SJCRH30 (cell line): Measurements from ENCODE around the gene TUBGCP3. TPM values are rescaled to one million over a fixed set of nuclear protein-coding genes. Genes with fewer than 3 reads are reported as not detected.

Experiments used
- DNase-seq, 2 experiments: peaks; one replicate each; pipeline ENCODE4 v3.0.0-alpha.2; 2015 to 2020
- H3K27ac ChIP-seq: fragments of 250-450 bp; sonication (Bioruptor Pico); 2 replicates; pipeline ENCODE4 v1.5.1; 2020; ENCODE audit warnings: mild to moderate bottlenecking, moderate library complexity
- H3K27me3 ChIP-seq: fragments of 250-450 bp; sonication (Bioruptor Pico); 2 replicates; pipeline ENCODE4 v1.5.1; 2020; ENCODE audit warnings: mild to moderate bottlenecking, moderate library complexity
- H3K36me3 ChIP-seq: fragments of 250-450 bp; sonication (Bioruptor Pico); 2 replicates; pipeline ENCODE4 v1.5.1; 2020; ENCODE audit warnings: mild to moderate bottlenecking, moderate library complexity
- H3K4me1 ChIP-seq: fragments of 250-450 bp; sonication (Bioruptor Pico); 2 replicates; pipeline ENCODE4 v1.5.1; 2020; ENCODE audit warnings: mild to moderate bottlenecking, moderate library complexity
- H3K4me3 ChIP-seq: fragments of 250-450 bp; sonication (Bioruptor Pico); 2 replicates; pipeline ENCODE4 v1.5.1; 2020; ENCODE audit warnings: mild to moderate bottlenecking, moderate library complexity
- H3K9me3 ChIP-seq: fragments of 250-450 bp; sonication (Bioruptor Pico); replicated peaks from 2 replicates; pipeline ENCODE4 v1.5.1; 2020; ENCODE audit warnings: mild to moderate bottlenecking, moderate library complexity
- total RNA-seq: library from RNA; depleted of rRNA; stranded (reverse); fragments of >200 nt; shearing (Covaris generic); gene quantifications from 2 replicates; pipeline ENCODE4 v1.2.3, GENCODE V29; 2014

Gene TUBGCP3
- total RNA-seq, 1 experiment from 2014 or later: 32.9 TPM

DNA sequence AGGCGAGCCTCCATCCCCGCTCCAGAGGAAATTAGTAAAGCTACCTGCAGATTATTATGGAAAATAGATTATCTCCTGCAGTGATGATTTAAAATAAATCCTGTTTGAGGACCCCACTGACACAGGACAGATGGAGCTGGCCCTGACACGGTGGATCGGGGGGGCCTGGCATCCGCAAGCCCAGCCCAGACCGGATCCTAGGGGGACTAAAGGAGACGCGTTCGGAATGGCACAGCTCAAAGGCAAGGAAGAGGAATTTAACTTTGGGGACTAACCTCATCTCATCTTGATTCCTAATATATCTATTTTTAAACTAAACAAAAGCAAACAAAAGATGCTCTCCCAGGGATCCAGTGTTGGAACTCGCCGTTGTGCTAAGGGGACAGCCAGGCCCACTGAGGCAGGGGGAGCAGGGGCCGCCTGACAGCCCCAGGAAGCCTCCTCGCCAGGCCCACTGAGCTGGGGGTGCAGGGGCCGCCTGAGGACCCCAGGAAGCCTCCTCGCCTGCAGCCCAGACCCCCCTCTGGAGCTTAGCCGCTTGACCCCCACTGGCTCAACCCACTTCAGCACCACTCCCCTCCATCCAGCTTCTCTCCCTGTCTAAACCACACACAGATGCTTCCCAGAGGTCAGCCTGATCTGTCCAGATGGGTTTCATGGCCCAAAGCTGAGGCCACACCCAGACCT lies 133.2 kb downstream of the TUBGCP3 start:
- no peak for DNase-seq
- Histone ChIP-seq H3K36me3 (no peaks in the 10 kb centered on the region), H3K27me3 (no peaks in the 10 kb centered on the region), H3K9me3 (no peaks in the 10 kb centered on the region), H3K4me1 (no peaks in the 10 kb centered on the region), H3K4me3 (no peak overlapping the region), H3K27ac (no peak overlapping the region)

DNA sequence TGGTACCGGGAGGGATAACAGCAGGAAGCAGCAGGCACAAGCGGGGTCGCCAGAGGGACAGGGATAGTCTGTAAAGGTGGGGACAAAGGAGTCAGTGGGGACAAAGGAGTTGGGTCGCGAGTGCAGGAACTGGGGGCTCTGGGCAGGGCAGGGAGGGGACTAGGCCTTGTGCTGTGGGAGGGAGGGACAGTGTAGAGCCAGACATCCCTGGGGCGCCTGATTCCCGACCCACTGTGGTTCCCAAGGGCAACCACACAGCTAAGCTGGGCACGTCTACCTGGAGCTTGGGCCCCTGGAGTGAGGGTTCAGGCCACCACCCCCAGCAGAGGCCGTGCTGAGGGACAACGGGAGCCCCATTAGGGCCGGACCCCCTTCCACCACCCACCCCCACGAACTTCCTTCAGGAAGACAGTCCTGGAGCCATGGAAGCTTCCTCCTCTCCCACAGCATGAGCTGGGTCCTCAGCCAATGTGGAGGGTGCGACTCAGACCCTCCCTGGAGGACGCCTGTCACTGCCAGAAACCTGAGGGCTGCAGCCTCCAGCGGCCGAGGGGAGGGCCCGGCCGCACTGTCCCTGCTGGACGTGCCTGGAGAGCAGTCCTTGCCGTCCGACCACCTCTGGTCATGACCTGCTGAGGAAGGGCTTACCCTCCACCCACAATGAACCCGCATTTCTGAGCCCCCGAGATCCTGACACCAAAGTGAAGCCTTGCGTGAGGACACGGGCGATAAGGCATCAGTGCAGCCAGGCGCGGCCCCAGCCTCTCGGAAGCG lies 133.9 kb downstream of the TUBGCP3 start:
- no peak for DNase-seq
- Histone ChIP-seq H3K4me3 (no peak overlapping the region), H3K36me3 (no peaks in the 10 kb centered on the region), H3K27ac (no peak overlapping the region), H3K27me3 (no peaks in the 10 kb centered on the region), H3K9me3 (no peaks in the 10 kb centered on the region), H3K4me1 (no peaks in the 10 kb centered on the region)

DNA sequence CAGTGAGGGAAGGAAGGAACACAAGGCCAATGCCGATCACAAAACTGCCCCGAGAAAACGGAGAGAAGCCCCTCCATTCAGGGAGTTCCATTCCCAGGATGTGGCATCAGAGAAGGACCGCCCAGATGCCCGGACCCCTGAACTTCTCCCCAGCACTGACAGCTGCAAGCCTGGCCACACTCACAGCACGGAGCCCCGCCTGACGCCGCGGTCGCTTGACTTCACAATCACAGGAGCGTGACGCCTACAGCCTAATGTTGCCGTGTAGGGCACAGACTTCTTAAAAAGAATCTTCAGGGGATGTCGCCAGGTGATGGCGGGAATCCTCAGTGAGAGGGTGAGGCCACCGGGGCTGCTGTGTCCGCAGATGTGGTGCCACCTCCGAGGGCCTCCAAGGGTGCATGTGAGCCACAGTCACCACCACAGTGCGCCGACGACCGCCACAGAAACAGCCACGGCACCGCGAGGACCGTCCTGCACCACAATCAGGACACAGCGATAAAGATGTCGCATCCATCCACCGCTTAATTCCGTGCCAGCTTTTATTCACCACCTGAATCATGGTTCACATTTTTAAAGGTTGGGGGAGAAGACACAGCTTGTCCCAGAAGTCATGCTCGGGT lies 134.6 kb downstream of the TUBGCP3 start:
- Histone ChIP-seq H3K4me1 (no peaks in the 10 kb centered on the region), H3K4me3 (no peak overlapping the region), H3K27ac (no peak overlapping the region), H3K9me3 (no peaks in the 10 kb centered on the region), H3K36me3 (no peaks in the 10 kb centered on the region), H3K27me3 (no peaks in the 10 kb centered on the region)
- no peak for DNase-seq

DNA sequence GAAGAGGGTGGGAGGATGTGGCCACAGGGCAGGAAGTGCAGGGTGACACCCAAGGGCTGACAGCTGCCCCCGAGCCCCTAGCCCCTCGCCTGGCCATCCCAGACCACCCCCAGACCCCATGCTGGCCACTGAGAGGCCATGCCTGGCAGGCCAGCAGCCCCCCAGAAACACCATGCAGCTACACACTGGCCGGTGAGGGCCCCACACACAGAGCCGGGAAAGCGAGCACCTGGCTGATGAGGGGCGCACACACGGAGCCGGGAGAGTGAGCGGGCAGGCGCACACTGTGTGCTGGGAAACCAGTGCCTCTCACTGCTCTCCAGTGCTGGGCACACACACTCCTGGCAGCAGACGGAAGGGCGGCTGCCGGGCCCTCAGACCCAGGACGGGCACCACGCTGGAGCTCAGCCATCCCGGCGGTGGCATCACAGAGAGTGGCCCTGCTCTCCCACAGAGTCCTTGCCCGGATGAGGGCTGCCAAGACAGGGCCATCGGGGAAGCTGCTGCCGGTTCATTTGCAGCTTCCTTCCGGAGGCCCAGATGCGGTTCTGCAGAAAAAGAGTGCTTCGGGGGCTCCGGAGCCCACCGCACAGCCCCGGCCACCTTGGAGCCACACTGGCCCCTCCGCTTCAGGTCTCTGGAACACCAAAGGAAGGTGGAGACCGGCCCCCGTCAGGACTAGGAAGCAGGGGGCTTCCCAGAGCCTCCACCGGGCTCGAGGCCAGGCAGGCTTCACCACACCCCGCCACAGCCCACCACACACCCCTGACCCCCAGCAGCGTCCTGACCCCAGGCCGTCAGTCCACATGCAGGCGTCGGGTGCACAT lies 135.4 kb downstream of the TUBGCP3 start:
- no peaks in the 10 kb centered on the region for H3K9me3 ChIP-seq
- H3K27me3 ChIP-seq: no peaks in the 10 kb centered on the region
- no peak for DNase-seq
- no peaks in the 10 kb centered on the region for H3K4me1 ChIP-seq
- H3K36me3 ChIP-seq: no peaks in the 10 kb centered on the region
- H3K4me3 ChIP-seq: no peak overlapping the region
- H3K27ac ChIP-seq: no peak overlapping the region

DNA sequence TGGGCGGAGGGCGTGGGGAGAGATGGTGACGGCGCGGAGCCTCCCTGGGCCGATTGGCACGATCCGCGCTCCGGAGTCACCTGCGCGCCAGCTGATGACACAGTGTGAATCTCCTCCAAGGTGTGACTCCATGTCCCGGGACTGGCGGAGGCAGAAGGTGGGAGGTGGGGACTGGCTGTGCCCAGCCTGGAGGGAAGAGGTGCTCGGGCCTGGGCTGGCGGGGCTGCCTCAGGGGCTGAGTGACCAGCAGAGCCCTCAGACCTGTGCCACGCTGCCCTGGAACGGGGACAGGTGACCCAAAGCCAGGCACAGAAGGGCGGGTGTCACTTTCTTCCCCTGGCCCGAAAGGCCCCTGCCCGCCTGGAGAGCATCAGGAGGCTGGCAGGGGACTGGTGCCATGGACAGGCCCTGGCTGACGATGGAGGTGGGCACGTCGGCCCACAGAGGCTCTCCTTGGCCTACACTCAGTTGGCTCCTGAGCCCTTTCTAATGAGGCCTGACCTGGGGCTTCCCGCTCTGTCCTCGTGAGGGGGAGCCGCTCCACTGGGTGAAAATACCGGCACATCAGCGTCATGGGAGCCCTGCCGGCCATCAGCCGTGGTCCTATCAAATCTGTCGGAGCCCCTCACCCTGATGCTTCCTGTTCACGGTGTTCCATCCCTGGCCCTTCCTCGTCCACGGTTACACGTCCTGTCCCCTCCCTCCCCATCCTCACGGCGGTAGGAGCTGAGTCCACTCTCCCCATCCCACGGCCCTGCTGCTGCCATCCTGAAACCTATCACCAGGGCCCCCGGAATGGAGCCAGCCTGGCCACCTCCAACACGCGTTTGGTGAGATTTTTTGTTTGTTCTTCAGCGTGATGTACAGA lies 136.2 kb downstream of the TUBGCP3 start:
- no peaks in the 10 kb centered on the region for H3K9me3 ChIP-seq
- no peaks in the 10 kb centered on the region for H3K27me3 ChIP-seq
- H3K4me1 ChIP-seq: no peaks in the 10 kb centered on the region

DNA sequence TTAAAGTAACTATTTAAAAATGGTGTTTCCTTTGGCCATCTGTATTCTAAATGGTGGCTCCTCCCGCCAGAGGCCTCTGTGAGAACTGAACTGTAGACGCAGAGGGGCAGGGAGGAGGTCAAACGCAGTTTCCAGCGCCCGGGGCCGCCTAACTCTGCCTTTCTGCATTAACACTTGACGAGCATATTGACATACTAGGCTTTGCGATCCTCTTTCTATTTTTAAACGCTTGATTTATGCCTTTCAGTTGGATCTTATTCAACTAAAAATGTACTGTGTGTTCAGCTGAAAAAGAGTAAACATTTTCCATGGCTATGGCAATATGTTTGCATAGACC lies 137.1 kb downstream of the TUBGCP3 start:
- Histone ChIP-seq H3K36me3 (no peaks in the 10 kb centered on the region), H3K4me3 (no peak overlapping the region), H3K27ac (no peak overlapping the region), H3K27me3 (no peaks in the 10 kb centered on the region), H3K4me1 (no peaks in the 10 kb centered on the region), H3K9me3 (no peaks in the 10 kb centered on the region)
- no peak for DNase-seq

More for the DNA sequence above, 136.2 kb downstream of the TUBGCP3 start:
- Histone ChIP-seq H3K27ac (no peak overlapping the region), H3K4me3 (no peak overlapping the region), H3K36me3 (no peaks in the 10 kb centered on the region)
- no peak for DNase-seq

DNA sequence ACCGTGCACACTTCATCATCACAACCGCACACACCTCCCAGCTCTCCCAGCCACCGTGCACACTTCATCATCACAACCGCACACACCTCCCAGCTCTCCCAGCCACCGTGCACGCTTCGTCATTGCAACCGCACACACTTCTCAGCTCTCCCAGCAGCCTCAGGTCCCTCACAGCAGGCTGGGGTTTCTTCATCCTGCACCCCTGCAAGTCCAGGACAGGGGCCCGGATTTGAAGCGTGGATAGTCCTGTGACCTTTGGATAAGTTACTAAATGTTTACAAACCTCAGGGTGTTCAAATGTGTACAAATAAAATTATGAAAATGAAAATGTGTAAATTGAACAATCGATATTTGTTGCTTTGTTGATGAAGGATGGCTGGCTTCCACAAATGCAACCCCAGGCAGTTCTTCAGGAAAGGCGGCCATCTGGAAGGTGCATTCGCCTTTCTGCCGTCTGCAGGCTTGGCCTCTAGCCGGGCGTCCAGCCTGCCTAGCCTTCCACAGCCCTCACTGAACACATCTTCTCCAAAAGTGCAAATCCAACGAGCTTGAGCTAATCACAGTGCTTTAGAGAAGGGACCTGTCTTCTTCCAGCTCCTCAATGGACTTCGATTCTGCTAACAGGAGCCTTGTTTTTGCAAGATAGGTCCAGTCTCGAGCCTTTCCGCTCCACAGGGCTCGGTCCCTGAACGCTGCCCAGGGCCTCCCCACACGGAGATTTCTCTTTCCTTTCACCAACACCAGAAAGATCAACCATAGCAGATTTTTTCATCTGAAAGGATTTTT lies 137.6 kb downstream of the TUBGCP3 start:
- H3K27ac ChIP-seq: no peak overlapping the region
- no peak overlapping the region for H3K4me3 ChIP-seq
- no peaks in the 10 kb centered on the region for H3K9me3 ChIP-seq
- H3K36me3 ChIP-seq: no peaks in the 10 kb centered on the region
- DNase-seq: no peak
- no peaks in the 10 kb centered on the region for H3K4me1 ChIP-seq
- no peaks in the 10 kb centered on the region for H3K27me3 ChIP-seq

DNA sequence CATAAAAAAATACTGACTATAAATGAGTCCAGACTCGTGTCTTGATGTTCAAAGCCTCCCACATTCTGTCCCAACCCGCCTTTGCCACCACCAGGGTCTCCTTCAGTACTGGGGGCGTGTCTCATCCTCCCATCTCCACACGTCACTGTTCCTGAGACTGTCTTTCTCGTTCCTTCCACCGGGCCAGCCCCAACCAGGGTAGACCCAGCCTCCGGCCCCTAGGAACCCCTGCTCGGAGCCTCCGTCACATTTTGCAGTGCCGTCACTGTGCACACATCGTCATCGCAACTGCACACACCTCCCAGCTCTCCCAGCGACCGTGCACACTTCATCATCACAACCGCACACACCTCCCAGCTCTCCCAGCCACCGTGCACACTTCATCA lies 138.4 kb downstream of the TUBGCP3 start:
- no peak overlapping the region for H3K27ac ChIP-seq
- H3K36me3 ChIP-seq: no peaks in the 10 kb centered on the region
- H3K9me3 ChIP-seq: no peaks in the 10 kb centered on the region
- no peaks in the 10 kb centered on the region for H3K4me1 ChIP-seq
- no peaks in the 10 kb centered on the region for H3K27me3 ChIP-seq
- no peak overlapping the region for H3K4me3 ChIP-seq
- DNase-seq: no peak

DNA sequence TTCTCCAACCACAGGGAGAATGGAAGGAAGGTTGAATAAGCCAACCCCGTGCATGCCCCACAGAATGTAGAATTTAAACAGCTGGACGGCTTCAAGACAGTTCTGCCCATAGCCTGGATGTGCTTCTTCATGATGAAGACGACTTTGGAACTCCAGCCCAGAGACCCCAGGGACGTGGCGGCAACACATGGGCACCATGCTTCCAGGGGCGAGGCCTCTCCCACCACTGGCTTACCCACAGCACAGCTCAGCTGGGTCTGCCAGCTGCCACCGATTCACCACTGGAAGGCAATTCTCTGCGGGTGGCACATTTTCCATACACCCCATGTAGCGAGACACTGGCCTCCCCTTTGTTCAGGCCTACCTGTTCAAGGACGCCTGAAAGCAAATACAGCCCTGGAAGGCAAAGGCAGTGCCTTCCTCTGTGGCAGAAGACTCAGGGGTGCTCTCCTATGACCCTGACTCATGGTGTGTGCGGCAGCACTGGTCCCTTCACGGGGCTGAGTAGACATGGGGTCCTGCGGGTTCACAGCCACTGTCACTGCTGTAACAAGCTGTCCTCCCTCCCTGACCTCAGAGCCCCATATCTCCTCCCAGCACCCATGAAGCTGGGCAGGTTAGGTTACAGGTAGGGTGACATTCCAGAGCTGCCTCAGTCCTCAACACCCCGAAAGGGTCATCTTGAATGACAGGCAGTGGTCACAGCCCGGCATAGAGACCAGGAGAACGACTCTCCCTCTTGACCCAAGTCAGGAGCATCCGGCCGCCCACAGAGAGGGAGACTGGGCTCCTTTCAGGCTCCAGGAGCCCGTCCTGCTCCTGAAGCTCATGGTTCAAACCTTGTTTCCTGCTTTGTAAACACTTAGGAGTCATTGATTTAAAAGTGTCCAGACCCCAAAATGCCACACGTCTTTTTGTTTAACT lies 139.1 kb downstream of the TUBGCP3 start:
- Histone ChIP-seq H3K4me3 (no peak overlapping the region), H3K27ac (no peak overlapping the region), H3K27me3 (no peaks in the 10 kb centered on the region), H3K36me3 (no peaks in the 10 kb centered on the region), H3K4me1 (no peaks in the 10 kb centered on the region), H3K9me3 (no peaks in the 10 kb centered on the region)
- DNase-seq: no peak

DNA sequence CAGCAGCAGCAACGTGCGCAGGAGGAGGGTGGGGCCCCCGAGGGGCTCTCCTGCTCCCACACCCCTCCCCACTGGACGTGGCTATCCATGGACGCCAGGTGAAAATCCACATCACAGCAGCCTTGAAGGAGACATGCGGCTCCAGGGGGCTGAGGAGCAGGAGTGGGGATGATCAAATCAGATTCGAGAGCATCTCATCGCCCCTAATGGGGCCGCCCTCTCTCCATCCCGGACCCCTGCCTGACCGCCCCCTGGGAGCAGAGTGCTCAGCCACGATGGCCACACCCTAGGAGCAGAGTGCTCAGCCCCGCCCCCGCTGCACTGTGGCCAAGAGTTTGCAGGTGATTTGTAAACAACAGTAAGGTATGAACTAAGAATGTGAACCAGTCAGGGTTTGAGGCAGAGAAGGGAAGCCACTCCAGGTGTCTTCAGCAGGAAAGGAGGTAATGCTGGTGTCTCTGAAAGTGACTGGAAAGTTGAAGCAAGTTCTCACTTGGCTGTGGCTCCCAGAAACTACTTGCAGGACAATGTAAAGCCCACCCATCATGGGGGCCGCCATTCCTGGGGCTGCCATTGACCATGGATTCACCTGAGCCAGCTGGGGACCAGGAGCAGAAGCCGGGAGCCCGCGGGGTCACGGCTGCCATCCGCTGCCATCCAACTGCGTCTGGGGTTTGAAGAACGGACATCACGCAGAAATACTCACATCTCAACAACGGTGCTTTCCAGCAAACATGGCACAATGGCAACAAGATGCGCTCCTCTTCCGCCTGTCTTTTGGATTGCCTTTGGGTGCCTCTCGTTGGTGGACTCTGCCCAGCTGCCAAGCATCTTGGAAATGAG lies 140.0 kb downstream of the TUBGCP3 start:
- DNase-seq: no peak
- Histone ChIP-seq H3K9me3 (no peaks in the 10 kb centered on the region), H3K4me3 (no peak overlapping the region), H3K27me3 (peaks cover 3% of the 10 kb centered on the region; the same call in 1 of the 2 replicates), H3K27ac (no peak overlapping the region), H3K4me1 (no peaks in the 10 kb centered on the region), H3K36me3 (no peaks in the 10 kb centered on the region)

DNA sequence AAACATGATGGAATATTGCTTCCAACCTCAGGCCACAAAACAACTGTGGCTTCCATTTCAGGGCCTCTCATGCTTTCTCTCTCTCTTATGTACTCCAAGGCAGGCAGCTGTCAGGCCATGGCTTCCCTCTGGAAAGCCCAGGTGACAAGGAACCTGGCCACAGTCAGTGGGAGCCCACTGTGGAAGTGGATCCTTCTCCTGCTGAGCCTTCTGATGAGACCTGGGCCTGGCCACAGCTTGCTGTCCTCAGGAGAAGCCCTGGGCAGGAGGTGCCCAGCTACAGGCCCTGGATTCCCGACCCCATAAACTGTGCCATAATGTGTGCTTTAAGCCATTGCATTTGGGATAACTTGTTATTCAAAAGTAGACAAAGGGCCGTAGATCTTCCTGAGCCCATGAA lies 140.6 kb downstream of the TUBGCP3 start:
- Histone ChIP-seq H3K9me3 (no peaks in the 10 kb centered on the region), H3K27me3 (peaks cover 3% of the 10 kb centered on the region; the same call in 1 of the 2 replicates), H3K4me1 (no peaks in the 10 kb centered on the region), H3K4me3 (no peak overlapping the region), H3K36me3 (no peaks in the 10 kb centered on the region), H3K27ac (no peak overlapping the region)
- DNase-seq: no peak

DNA sequence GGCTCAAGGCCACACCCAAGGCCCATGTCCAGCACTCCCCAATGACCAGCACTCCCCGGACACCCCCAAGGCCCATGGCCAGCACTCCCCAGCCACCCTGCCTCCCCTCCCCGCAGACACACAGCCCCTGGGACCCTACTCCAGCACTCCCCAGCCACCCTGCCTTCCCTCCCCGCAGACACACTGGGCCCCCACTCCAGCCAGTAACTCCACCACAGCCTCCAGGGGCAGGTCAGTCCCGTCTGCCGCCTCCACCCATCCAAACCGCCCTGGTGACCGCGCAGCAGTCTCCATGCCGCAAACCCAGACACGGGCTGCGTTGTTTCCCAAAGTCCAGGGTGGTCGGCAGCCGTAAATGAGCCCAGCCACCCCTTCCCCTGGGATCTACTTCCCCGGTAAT lies 141.1 kb downstream of the TUBGCP3 start:
- Histone ChIP-seq H3K27ac (no peak overlapping the region), H3K4me3 (no peak overlapping the region), H3K36me3 (no peaks in the 10 kb centered on the region), H3K4me1 (no peaks in the 10 kb centered on the region), H3K9me3 (no peaks in the 10 kb centered on the region), H3K27me3 (peaks cover 3% of the 10 kb centered on the region; the same call in 1 of the 2 replicates)
- DNase-seq: no peak
